ENCODE measurements around the gene TIGIT.

Gene TIGIT

DNA sequence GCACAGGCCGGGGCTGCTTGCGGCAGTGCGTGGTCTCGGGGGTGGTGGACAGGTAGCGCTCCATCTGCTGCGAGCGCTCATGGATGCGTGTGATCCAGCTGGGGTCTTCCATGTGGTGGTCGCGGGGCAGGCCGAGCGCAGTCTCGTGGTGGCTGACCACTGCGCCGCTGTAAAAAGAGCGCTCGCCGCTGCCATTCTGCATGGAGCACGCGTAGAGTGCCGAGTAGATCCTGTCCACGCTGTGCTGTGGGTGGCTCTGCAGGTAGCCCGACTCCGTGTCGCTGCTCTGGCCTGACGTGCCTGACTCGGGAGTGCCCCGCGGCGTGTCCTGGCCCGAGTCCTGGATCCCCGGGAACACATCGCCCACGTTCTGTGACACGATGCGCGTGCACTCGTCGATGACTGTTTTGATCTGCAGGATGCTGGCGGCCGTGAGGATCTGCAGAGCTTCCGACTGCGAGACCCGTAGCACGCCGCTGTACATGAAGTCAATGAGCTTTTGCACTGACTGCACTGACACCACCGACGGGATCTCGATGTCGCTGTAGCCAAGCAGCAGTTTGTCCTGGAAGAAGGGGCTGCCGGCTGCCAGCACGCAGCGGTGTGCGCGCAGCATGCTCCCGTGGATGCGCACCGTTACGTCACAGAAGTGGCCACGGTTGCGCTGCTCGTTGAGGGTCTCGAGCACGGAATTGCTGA lies 57.4 kb downstream of the TIGIT start:
- no peak for DNase-seq (ENCODE audit: low read depth in 2 of 2)

DNA sequence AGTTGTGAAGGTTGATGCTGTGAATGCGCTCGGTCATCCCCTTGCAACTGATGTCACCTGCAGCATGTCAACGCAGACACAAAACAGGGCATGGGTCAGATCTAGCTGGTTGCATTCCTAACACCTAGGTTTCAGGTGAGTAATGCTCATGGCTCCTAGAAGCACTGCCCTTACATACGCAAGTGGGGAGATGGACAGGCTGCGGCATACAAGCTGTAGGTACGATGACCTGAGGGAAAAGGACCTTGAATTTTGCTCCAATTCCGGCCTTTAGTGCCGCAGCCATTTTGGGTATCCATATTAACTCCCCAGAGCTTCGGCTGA lies 58.0 kb downstream of the TIGIT start:
- DNase-seq (ENCODE audit: low read depth in 2 of 2), result no peak

GRCh38 chr3:114355653-114356052 lies 61.8 kb downstream of the TIGIT start:
- DNase-seq (ENCODE audit: low read depth in 2 of 2), result no peak

DNA sequence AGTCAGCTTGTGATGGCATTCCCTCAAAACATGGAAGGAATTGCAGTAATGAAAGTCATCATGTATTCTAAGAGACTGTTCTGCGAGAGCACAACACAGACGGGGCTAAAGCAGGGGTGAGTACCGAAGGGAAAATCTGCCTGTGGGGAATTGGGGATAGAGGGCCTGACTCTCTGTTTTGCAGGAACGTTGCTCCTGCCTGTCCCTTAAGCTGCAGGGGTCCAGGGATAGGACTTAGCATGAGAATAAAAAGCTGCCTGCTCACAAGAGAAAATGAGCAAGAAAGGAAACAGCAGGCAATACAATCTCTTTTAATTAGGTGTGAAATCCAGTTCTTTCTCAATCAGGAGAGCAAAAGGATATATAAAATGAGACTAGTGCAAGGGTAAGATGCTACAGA lies 62.2 kb downstream of the TIGIT start:
- DNase-seq (ENCODE audit: low read depth in 2 of 2), result no peak

DNA sequence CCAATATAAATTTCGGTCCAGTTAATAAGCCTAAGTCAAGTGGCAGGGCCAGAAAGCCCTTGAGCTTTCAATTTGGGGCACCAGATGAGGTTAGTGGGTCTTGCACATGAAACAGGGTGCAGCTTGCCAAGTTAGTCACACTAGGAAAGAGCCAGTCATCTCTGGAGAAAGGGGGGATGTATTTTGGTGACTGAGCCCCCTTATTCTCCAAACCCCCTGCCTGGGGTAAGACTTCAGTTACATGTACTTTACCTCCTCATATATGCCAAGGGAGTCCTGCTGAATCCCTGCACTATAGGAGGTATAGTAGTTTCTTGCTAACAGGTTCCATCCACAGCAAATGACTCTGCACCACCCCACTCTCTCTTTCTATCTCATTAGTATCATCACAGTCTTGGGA lies 62.7 kb downstream of the TIGIT start:
- no peak for DNase-seq (ENCODE audit: low read depth in 2 of 2)
